Neural cell (in vitro differentiated cells): Measurements from ENCODE around the gene PHB1. TPM values are rescaled to one million over a fixed set of nuclear protein-coding genes. Genes with fewer than 3 reads are reported as not detected.

ENCODE experiments used
- H2AFZ ChIP-seq: fragments of 200-600, 300-800 bp; sonication (generic), shearing (Covaris generic); 2 replicates; pipeline ENCODE4 v1.6.0; 2014; ENCODE audit warnings: low read depth, mild to moderate bottlenecking, antibody characterized with exemption, low read length, moderate library complexity
- H3F3A ChIP-seq: fragments of 200-600 bp; shearing (Covaris generic); 2 replicates; pipeline ENCODE4 v1.6.1; 2016; ENCODE audit warnings: mild to moderate bottlenecking, moderate library complexity, mixed read lengths, antibody characterized with exemption, low read length; ENCODE audit not compliant: insufficient read depth, poor library complexity, severe bottlenecking
- H3K27ac ChIP-seq: fragments of 200-600, 300-800 bp; sonication (generic), shearing (Covaris generic); 2 replicates; pipeline ENCODE4 v1.5.1; 2014; ENCODE audit warnings: mild to moderate bottlenecking, low read length, moderate library complexity
- H3K27me3 ChIP-seq: fragments of 300-800, 200-600 bp; sonication (generic), shearing (Covaris generic); 2 replicates; pipeline ENCODE4 v1.6.0; 2014; ENCODE audit warnings: mild to moderate bottlenecking, low read depth, low read length, moderate library complexity; ENCODE audit not compliant: insufficient read depth
- H3K36me3 ChIP-seq: fragments of 300-800, 200-600 bp; sonication (generic), shearing (Covaris generic); 2 replicates; pipeline ENCODE4 v1.5.1; 2014; ENCODE audit warnings: mild to moderate bottlenecking, antibody characterized with exemption, low read length, moderate library complexity; ENCODE audit not compliant: insufficient read depth
- H3K4me2 ChIP-seq: fragments of 300-800, 200-600 bp; sonication (generic), shearing (Covaris generic); 2 replicates; pipeline ENCODE4 v1.6.0; 2014; ENCODE audit warnings: mild to moderate bottlenecking, low read length
- H3K4me3 ChIP-seq: fragments of 300-800, 200-600 bp; sonication (generic), shearing (Covaris generic); 2 replicates; pipeline ENCODE4 v1.5.1; 2014; ENCODE audit warnings: mild to moderate bottlenecking, low read length, moderate library complexity
- H3K79me2 ChIP-seq: fragments of 200-600 bp; shearing (Covaris generic); replicated peaks from 2 replicates; pipeline ENCODE4 v1.6.0; 2014; ENCODE audit warnings: mild to moderate bottlenecking, low read length, moderate library complexity; ENCODE audit not compliant: insufficient read depth
- H3K9ac ChIP-seq: fragments of 300-800, 200-600 bp; sonication (generic), shearing (Covaris generic); 2 replicates; pipeline ENCODE4 v1.6.1; 2016; ENCODE audit warnings: mild to moderate bottlenecking, low read length, mixed read lengths
- H3K9me2 ChIP-seq: fragments of 200-600 bp; shearing (Covaris generic); 2 replicates; pipeline ENCODE4 v1.6.1; 2016; ENCODE audit warnings: mild to moderate bottlenecking, low read length, mixed read lengths; ENCODE audit not compliant: insufficient read depth
- H3K9me3 ChIP-seq: fragments of 200-600, 300-800 bp; sonication (generic), shearing (Covaris generic); 2 replicates; pipeline ENCODE4 v1.6.1; 2016; ENCODE audit warnings: mild to moderate bottlenecking, mixed run types, low read length, moderate library complexity, mixed read lengths
- H4K20me1 ChIP-seq: fragments of 200-600 bp; shearing (Covaris generic); 2 replicates; pipeline ENCODE4 v1.6.1; 2016; ENCODE audit warnings: mild to moderate bottlenecking, mixed run types; ENCODE audit not compliant: insufficient read depth
- EP300 ChIP-seq: fragments of 450-650 bp; conservative IDR thresholded peaks from 2 replicates; pipeline ENCODE4 v1.6.1; 2014; ENCODE audit warnings: antibody characterized with exemption, mild to moderate bottlenecking, moderate library complexity; ENCODE audit not compliant: poor library complexity, severe bottlenecking
- EZH2 ChIP-seq: fragments of 200-600, 300-800 bp; shearing (Covaris generic), sonication (generic); IDR thresholded peaks from 2 replicates; pipeline ENCODE4 v1.6.1; 2014; ENCODE audit warnings: antibody characterized with exemption, low read length, borderline replicate concordance, mild to moderate bottlenecking; ENCODE audit not compliant: insufficient read depth, poor library complexity, severe bottlenecking
- MXI1 ChIP-seq: fragments of 450-650 bp; conservative IDR thresholded peaks from 2 replicates; pipeline ENCODE4 v1.6.1; 2014; ENCODE audit warnings: antibody characterized with exemption, mild to moderate bottlenecking; ENCODE audit not compliant: poor library complexity, severe bottlenecking
- POLR2AphosphoS5 ChIP-seq: IDR thresholded peaks from 2 replicates; pipeline ENCODE4 v1.6.1; 2012
- RAD21 ChIP-seq: fragments of 450-650 bp; conservative IDR thresholded peaks from 2 replicates; pipeline ENCODE4 v1.6.1; 2014; ENCODE audit warnings: antibody characterized with exemption, mild to moderate bottlenecking, moderate library complexity
- SMC3 ChIP-seq: fragments of 450-650 bp; conservative IDR thresholded peaks from 2 replicates; pipeline ENCODE4 v1.6.1; 2014; ENCODE audit warnings: antibody characterized with exemption, mild to moderate bottlenecking, moderate library complexity; ENCODE audit not compliant: poor library complexity
- TAF1 ChIP-seq: IDR thresholded peaks from 2 replicates; pipeline ENCODE4 v1.6.1; 2012; ENCODE audit warnings: low read depth
- polyA plus RNA-seq: library from polyadenylated mRNA; depleted of rRNA; stranded (reverse); fragments of >200 nt; gene quantifications from 2 replicates; pipeline ENCODE4 v1.2.3, GENCODE V29; 2014
- TF ChIP-seq, protein P1 (sequence below): fragments of 450-650 bp; IDR thresholded peaks from 2 replicates; pipeline ENCODE4 v1.5.1; 2014; ENCODE audit warnings: antibody characterized with exemption, mild to moderate bottlenecking, moderate library complexity; ENCODE audit not compliant: poor library complexity, severe bottlenecking
- TF ChIP-seq, protein P2 (sequence below): IDR thresholded peaks from 2 replicates; pipeline ENCODE4 v1.6.1; 2012; ENCODE audit warnings: borderline replicate concordance

Gene PHB1
- polyA plus RNA-seq, 1 donor from 2014 or later = 99.0 TPM

DNA sequence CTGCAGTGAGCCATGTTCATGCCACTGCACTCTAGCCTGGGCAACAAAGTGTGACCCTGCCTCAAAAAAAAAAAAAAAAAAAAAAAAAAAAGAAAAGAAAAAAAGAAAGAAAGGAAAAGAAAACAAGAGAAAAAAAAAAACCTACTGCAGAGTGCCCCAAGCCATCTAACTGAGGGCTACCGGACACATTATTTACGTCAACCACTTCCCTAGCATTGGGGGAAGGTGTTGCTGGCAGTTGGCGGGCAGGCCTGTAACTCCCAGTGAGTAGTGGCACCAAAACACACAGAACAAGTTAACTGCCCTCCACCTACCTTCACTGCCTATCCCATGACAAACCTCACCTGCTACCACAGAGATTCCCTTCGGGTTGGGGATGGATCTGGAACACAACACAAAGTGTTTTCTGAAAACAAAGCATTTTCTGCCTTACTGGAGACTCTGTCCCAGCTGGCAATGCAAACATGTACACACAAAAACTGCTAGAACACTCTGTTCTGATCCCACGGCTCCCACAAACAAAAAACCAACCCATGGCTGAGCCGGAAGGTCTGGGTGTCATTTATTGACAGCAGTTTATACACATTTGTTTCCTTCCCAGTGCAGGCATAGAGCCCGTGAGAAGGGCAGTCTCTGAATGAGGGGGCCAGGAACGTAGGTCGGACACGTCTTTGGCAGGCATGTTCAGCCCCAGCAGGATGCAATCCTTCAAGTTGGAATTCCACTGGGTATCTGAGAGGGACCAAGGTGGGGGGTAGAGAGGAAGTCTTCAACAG is 11.0 kb downstream of the PHB1 start:
- no peaks in the 10 kb centered on the region for H3F3A ChIP-seq
- H3K9me2 ChIP-seq = no peaks in the 10 kb centered on the region
- H3K9ac ChIP-seq = no peak overlapping the region
- no peak overlapping the region for H3K27ac ChIP-seq
- H3K4me3 ChIP-seq = no peak overlapping the region
- no peaks in the 10 kb centered on the region for H3K79me2 ChIP-seq
- H3K27me3 ChIP-seq = no peaks in the 10 kb centered on the region
- no peak overlapping the region for H3K4me2 ChIP-seq
- TF ChIP-seq, protein P1, sequence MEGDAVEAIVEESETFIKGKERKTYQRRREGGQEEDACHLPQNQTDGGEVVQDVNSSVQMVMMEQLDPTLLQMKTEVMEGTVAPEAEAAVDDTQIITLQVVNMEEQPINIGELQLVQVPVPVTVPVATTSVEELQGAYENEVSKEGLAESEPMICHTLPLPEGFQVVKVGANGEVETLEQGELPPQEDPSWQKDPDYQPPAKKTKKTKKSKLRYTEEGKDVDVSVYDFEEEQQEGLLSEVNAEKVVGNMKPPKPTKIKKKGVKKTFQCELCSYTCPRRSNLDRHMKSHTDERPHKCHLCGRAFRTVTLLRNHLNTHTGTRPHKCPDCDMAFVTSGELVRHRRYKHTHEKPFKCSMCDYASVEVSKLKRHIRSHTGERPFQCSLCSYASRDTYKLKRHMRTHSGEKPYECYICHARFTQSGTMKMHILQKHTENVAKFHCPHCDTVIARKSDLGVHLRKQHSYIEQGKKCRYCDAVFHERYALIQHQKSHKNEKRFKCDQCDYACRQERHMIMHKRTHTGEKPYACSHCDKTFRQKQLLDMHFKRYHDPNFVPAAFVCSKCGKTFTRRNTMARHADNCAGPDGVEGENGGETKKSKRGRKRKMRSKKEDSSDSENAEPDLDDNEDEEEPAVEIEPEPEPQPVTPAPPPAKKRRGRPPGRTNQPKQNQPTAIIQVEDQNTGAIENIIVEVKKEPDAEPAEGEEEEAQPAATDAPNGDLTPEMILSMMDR = no peak
- no peak for TF ChIP-seq EP300
- no peak for TF ChIP-seq MXI1
- no peak for TF ChIP-seq EZH2
- TF ChIP-seq RAD21 = no peak
- TF ChIP-seq POLR2AphosphoS5 = no peak
- no peak for TF ChIP-seq TAF1
- TF ChIP-seq SMC3 = no peak
- TF ChIP-seq, protein P2, sequence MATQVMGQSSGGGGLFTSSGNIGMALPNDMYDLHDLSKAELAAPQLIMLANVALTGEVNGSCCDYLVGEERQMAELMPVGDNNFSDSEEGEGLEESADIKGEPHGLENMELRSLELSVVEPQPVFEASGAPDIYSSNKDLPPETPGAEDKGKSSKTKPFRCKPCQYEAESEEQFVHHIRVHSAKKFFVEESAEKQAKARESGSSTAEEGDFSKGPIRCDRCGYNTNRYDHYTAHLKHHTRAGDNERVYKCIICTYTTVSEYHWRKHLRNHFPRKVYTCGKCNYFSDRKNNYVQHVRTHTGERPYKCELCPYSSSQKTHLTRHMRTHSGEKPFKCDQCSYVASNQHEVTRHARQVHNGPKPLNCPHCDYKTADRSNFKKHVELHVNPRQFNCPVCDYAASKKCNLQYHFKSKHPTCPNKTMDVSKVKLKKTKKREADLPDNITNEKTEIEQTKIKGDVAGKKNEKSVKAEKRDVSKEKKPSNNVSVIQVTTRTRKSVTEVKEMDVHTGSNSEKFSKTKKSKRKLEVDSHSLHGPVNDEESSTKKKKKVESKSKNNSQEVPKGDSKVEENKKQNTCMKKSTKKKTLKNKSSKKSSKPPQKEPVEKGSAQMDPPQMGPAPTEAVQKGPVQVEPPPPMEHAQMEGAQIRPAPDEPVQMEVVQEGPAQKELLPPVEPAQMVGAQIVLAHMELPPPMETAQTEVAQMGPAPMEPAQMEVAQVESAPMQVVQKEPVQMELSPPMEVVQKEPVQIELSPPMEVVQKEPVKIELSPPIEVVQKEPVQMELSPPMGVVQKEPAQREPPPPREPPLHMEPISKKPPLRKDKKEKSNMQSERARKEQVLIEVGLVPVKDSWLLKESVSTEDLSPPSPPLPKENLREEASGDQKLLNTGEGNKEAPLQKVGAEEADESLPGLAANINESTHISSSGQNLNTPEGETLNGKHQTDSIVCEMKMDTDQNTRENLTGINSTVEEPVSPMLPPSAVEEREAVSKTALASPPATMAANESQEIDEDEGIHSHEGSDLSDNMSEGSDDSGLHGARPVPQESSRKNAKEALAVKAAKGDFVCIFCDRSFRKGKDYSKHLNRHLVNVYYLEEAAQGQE = no peak
- no peaks in the 10 kb centered on the region for H4K20me1 ChIP-seq
- H2AFZ ChIP-seq = no peak overlapping the region
- H3K36me3 ChIP-seq = peaks cover 9% of the 10 kb centered on the region
- no peaks in the 10 kb centered on the region for H3K9me3 ChIP-seq

DNA sequence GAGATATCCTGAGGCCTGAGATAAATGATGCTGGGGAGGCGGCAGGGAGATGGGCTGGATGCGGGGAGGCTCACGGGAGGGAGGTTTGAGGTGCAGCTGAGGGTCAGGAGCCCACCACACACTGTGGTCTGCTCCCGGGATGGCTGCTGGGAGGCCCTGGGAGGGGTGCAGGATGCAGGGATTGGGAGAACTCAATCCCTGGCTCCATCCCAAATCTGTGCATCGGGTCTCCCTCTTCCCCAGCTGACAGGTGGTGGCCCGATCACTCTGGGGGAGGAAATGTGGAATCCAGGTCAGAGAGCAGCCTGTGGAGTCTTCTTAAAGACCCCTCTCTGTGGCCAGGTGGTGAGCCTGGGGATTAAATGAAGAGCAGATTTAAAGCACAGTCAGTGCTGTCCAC is 12.0 kb downstream of the PHB1 start:
- Histone ChIP-seq H4K20me1 (no peaks in the 10 kb centered on the region), H3K9me3 (no peaks in the 10 kb centered on the region), H3K9ac (no peak overlapping the region), H3K4me2 (no peak overlapping the region), H3K9me2 (no peaks in the 10 kb centered on the region), H3F3A (no peaks in the 10 kb centered on the region), H2AFZ (no peak overlapping the region), H3K4me3 (no peak overlapping the region), H3K36me3 (peaks cover 9% of the 10 kb centered on the region), H3K27me3 (no peaks in the 10 kb centered on the region), H3K27ac (no peak overlapping the region), H3K79me2 (no peaks in the 10 kb centered on the region)
- TF ChIP-seq POLR2AphosphoS5 (no peak), TAF1 (no peak), EP300 (no peak), SMC3 (no peak), EZH2 (no peak), MXI1 (no peak), RAD21 (no peak)
- TF ChIP-seq, protein P2 = no peak
- TF ChIP-seq, protein P1 = no peak
